HT1080 (cell line): Measurements from ENCODE around the gene SERINC1. TPM values are rescaled to one million over a fixed set of nuclear protein-coding genes. Genes with fewer than 3 reads are reported as not detected.
"Not testable (repeated sequence)": the region's sequence is repeated elsewhere in the genome, so short reads cannot be mapped to it uniquely, and the experiment has no call there.

Experiments used
- DNase-seq: peaks from one replicate; pipeline ENCODE4 v3.0.0-alpha.2; 2015; ENCODE audit warnings: low read depth
- polyA plus RNA-seq, 2 experiments: library from polyadenylated mRNA; depleted of rRNA; stranded (reverse); fragments of >200 nt; gene quantifications; 2 replicates each; pipeline ENCODE4 v1.2.3, GENCODE V29; 2015
- total RNA-seq: library from RNA; depleted of rRNA; stranded (reverse); fragments of >200 nt; shearing (Covaris generic); gene quantifications from 2 replicates; pipeline ENCODE4 v1.2.3, GENCODE V29; 2014; rRNA removed

SERINC1 gene
- 67.0 and 78.5 TPM in 2 replicates for total RNA-seq
- 94.7 and 118 TPM in 2 replicates for polyA plus RNA-seq (2015; cell fraction: cytosol; rRNA removed)
- polyA plus RNA-seq (2015; cell fraction: nucleus; rRNA removed): 193 and 210 TPM in 2 replicates

DNA sequence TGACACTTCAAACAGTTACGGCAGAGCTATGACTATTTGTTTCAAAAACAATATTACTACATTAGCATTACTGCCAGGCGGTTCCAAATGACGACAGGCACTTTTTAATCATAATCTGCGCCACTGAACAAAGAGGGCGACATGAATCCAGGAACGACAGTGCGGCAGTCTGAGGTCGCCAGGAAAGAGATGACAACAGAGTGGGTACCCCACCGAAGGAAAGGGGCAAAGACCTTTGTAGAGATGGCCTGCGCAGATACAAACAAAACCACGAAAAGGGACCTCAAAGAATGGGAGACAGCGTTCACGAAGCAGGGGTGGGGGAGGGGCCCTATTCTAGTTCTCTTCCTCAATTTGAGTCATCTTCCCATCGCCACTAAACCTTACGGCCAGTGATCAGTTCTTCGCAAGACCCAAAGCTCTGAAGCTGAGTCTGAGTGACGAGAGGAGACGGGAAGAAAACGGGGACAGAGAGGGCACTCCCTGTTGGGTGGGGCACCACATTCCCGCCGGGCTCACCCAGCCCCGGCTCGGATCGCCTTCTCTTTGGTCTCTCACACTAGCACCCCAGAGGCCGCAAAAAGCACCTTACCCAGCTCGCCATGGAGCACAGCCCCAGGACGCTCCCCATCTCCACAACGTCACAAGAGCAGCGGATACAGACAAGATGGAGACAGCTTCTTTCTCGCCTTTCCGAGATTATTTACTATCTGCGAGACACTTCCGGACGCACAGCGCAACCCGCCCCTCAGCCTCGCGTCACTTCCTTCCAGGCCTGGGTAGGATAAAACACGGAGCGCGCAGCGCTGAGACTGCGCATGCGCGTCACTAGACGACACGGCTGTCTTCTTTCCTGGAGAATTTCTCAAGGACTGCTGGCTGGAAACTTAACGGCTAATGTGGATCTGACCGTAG lies at the start of gene SERINC1:
Gene SERINC1 (minus strand): TSS at position 701 of the 915 bp plus-strand sequence. CDS start 70 bp downstream, at position 631.
- DNase-seq: peak; percentile 90

DNA sequence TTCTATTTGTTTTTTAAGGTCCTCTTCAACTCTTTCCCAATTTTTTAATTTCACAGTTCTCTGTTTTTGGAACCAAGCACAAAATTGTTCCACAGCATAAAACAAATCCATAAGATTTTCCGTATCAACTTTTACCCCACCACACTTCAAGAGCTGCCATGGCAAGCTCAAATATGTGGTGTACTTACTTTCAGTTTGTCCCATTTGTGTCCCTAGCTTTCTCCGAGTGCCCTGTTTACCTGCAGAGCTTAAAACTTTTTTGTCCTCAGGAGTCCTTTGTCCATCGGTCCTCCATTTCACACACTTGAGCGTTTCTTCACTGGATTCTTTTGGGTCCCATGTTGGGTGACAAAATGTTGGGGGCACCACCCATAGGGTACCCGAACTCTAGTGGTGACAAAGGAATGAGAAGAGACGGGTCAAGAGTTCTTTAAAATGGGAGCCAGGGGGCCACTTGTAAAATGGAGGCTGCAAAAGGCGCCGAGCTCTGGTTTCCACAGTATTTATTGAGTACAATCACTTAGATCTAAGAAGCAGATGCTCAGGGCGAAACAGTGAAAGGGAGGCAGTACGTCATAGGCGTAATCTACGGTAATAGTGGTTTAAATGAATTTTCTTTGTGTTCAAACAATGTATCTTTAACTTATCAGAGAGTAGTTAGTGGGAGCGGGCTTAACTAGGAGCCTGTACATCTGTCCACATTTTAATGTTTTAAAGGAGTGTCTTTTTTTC lies 39.8 kb upstream of the SERINC1 start:
- DNase-seq: no peak

DNA sequence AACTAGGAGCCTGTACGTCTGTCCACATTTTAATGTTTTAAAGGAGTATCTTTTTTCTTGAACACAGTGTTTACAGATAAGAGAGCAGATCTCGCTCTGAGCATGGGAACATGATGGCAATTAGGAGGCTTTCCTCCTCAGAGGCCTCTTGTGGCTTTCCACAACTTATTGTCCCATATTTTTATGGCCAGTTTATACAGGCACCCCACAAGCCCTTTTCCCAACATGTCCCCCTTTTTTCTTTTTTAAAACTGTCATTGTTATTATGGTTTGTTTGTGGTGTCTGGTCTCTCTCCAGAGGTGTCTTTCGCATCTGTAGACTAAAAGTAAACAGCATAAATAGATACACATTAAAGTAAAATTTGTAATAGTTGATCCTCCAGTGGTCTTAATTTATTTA lies 33.6 kb upstream of the SERINC1 start:
- DNase-seq: not testable (repeated sequence)

DNA sequence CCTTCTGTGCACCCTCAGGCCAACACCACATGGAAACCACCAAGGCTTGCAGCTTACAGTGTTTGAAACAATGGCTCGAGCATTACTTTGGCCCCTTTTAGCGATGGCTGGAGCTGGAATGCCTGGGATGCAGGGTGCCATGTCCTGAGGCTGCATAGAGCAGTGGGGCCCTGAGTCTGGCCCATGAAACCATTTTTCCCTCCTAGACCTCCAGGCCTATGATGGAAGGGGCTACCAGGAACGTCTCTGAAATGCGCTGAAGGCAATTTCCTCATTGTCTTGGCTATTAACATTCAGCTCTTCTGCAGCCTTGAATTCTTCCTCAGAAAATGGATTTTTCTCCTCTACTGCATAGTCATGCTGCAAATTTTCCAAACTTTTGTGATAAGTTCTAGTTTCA lies 29.9 kb upstream of the SERINC1 start:
- no peak for DNase-seq

DNA sequence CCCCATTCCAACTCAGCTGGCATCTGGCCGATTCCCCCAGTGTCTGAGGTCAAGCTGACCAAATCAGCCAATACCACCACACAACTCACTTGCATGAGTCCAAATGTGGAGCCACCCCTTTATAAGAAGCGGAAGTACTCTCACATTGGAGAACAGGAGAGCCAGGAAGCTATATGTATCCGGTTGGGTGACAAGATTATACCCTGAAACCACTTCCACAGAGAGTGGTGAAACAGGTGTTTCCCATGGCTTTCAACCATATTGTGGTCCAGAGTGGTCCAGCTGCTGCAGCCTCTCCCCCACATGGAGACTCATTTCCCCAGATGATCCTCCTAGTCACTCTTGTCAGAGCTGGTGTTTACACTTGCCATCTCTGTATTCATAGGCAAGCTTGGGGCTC lies 24.0 kb upstream of the SERINC1 start:
- no peak for DNase-seq

DNA sequence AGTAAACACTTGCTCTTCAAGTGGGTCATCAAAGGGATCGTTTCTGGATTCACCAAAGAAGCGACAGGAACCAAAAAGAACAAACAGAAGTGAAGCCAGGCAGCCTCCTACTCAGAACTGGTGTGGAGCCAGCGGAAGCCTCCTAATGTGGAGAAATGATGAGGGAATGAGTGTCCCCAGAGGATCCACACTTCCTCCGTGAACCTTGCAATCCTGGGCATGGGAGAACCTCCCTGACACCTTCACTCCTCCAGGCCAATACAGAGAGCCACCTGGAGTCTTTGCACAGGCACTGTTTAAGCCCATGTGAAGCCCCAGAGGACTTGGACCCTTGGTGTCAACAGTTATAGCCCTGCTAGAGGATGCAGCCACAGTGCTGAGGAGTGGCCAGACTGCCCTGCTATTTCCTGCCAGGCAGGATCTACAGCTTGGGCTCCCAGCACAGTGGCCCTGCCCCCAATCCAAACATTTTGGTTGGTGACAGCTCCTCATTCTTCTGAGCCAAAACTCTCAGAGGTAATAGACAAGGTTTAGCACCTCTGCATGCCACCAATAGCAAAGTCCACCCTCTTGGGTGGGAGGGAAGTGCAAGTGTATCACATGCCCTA lies 23.2 kb upstream of the SERINC1 start:
- no peak for DNase-seq

DNA sequence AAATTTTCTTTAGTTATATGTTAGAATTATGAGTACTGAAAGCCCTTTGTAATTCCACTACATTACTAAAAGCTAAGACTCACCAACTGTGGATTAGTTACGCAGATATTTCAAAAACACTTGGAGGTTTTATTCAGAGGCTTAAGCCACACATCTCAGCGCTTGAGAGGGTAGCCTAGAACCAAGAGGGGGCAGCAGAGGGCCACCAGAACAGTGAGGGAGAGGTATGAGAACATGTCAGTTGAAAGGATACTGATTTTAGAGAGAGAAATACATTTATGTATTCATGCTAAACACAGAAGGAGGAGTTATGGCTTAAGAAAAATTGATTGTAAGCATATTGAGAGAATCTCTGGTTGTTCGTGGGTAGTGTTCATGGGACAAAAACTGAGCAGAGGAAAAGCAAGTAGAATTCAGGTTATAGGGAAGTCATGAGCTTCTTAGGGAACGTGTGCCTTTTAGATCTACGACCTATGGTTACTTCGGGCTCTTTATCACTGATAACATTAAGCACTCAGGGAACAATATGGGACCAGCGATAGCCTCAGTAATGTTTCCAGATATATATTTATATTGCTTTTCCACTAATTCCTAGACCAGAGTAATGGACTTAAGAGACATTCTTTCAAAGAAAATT lies 20.4 kb upstream of the SERINC1 start:
- peak; percentile 63 for DNase-seq

DNA sequence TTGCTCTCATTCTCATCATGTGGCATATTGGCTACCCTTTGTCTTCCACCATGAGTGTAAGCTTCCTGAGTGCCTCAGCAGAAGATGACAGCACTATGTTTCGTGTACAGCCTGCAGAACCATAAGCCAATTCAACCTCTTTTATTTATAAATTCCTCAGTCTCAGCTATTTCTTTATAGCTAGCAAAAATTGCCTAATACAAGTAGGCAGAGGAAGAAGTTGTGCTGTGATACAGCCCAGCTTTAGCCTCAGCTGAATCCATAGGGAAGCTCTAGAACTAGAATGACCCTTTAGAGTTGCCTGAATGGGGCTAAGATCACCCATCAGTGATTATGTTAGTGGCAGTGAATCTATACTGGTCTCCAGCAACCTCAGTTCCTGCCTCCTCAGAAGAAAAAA lies 19.0 kb upstream of the SERINC1 start:
- DNase-seq: no peak

DNA sequence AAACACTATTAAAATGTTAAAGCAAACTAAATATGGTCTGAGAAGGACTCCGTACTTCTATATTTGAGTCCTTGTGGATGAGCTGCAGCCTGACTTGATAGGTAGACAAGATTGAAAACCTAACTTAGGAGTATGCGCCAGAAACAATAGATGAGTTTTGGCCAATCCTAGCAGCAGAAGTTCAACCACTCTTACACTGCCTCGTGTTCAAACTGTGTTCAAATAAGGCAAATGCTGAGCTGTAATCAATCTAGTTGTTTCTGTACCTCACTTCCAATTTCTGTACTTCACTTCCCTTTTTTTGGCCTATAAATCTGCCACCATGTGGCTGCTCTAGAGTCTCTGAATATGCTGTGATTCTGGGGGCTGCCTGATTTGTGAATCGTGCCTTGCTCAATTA lies 13.2 kb upstream of the SERINC1 start:
- DNase-seq: no peak

DNA sequence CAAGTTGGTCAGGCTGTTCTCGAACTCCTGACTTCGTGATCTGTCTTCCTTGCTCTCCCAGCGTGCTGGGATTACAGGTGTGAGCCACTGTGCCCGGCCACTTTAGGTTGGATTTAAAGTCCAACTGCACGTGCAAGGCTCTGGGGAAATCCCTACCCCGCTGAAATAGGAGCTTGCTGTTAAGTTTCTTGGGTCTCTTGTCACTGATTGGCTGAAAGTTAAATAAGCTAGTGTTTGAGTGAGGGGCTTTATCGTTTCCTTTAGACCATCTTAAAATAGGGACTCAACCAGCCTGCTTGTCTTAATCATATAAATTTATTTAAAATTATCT lies 11.1 kb upstream of the SERINC1 start:
- no peak for DNase-seq

DNA sequence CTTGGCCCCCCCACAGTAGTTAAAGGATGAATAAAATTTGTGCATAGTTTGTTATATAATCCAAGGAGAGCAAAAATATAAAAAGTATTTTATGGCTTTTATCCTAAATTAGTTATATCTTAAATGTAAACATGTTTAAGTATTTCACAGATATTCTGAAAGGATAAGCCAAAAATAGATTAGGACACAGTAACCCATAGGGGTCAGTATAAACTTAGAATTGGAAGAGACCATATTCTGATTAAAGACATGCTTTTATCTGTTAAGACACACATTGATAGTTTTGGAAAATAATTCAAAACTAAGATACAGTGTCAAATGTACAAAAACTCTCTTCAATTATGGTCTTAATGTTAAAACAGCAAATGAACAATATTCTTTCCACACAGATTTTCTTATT lies 4.5 kb upstream of the SERINC1 start:
- no peak for DNase-seq

DNA sequence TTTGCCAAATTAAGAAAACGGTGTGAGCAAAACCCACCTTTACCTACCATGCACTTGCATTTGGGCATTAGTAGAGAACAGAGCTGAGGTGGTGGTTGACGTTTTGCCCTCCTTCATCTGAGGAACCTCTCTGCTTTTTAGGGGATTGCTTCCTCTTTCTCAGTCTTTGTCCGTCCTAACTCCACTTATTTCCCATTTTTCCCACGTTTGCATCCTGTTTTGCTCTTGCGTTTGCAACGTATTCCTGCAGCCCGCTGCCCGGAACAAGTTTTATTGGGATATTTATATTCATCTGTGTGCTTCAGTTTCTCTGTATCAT lies 374 bp upstream of the SERINC1 start:
- DNase-seq: no peak

DNA sequence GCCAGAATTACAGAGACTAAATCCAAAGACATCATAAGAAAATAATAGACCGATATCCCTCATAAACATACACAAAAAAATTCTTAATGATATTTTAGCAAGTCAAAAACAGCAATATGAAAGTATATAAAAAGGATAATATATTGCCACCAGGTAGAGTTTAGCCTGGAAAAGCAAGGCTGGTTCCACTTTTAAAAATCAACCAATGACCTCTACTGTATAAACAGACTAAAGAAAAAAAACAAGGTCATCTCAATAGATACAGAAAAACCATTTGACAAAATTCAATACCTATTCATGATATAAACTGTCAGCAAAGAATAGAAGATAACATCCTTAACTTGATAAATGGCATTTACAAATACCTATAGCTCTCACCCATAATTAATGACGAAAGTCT lies 9.7 kb downstream of the SERINC1 start:
- no peak for DNase-seq

DNA sequence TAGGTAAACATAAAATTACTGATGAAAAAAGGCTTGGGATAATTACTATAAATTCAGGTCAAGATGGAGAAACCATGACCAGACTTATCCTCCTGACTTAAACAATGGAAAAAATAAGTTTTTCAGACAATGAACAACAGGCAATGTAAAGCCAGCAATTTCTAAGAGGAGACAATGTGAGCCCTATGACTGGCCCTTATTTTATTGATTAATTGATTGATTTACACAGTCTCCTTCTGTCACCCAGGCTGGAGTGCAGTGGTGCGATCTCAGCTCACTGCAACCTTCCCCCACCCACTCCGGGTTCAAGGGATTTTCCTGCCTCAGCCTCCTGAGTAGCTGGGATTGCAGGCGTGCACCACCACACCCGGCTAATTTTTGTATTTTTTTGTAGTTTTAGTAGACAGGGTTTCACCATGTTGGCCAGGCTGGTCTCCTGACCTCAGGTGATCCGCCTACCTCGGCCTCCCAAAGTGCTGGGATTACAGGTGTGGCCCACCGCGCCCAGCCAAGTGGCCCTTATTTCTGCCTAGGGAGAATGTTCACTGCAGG lies 11.7 kb downstream of the SERINC1 start:
- DNase-seq: not testable (repeated sequence)

DNA sequence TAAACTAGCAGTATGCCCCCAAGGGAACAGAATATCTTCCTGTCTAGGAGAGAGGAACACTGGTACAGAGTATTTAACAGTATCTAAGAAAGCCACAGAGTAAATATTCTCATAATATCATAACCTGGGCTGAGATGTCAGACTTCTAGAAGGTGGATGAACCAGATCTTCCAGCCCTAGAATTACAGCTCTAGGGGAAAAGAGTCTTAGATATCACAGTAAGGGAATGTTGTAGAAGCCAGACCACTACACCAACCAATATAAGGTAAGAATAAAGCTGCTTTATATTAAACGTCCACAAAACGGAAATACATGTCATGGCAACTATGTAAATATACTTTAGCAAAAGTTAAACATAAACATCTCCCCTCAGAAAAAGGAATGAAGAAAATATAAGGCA lies 12.4 kb downstream of the SERINC1 start:
- no peak for DNase-seq

DNA sequence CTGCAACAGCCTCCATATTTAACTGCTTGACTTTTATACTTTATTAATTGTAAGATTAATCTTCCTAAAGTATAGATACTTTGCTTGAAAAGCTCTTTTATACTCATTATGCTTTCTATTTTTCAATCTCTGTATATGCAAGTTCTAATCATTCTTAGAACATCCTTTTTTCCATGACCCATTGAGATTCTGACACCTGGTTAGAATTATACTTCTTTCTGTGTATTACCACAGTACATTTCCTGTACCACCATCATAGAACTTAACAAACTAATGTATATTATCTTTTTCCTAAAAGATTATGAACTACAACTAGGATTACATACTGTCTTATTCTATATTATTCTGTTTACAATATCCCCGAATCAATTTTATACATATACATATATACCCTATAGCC lies 13.5 kb downstream of the SERINC1 start:
- no peak for DNase-seq

DNA sequence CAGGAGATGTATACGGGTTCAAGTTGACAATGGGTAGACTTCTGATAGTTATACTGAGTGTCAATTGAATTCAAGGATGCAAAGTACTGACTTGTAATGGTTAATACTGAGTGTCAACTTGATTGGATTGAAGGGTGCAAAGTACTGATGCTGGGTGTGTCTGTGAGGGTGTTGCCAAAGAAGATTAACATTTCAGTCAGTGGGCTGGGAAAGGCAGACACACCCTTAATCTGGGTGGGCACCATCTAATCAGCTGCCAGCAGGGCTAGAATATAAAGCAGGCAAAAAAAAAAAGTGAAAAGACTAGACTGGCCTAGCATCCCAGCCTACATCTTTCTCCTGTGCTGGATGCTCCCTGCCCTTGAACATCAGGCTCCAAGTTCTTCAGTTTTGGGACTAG lies 16.5 kb downstream of the SERINC1 start:
- not testable (repeated sequence) for DNase-seq

DNA sequence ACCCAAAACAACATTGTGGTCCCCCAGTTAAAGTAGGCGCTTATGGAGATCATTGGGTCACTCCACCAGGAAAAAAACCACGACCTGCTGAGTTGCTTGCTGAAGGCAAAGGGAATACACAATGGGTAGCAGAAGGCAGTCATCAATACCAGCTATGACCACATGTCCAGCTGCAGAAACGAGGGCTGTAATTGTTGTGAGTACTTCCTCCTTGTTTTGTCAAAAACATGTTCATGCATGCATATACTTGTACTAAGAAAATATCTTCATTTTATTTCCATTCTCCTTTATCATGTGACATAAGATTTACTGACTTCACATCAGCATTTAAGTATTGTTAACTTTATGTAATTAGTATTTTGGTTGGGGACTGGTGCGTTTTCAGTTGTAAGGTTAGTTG lies 16.9 kb downstream of the SERINC1 start:
- no peak for DNase-seq

DNA sequence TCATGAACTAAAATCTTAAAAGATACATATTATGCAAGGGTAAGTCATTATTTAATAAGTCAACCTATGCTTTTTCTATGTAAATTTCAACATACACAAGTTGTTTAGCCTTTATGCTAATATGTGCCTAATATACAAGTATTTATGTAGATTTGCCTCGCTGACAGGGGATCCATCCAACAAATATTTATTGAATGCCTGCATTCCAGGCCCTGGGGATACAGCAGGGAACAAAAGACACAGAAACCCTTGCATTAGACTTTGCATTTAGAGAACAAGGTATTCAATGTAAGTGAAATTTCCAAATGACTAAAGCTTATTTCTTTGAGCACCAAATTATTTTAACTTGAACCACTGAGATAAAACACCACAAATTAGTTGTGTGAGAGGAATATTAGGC lies 19.1 kb downstream of the SERINC1 start:
- no peak for DNase-seq

DNA sequence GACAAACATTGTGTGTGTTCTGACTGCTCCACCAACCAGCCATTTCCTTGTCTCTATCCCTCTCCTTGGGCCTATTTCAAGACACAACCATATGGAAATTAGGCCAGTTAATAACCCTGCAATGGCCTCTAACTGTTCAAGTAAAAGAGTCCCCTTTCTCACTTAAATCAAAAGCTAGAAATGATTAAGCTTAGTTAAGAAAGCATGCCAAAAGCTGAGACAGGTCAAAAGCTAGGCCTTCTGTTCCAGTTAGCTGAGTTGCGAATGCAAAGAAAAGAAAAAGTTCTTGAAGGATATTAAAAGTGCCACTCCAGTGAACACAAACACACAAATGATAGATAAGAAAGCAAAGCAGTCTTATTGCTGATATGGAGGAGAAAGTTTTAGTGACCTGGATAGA lies 22.5 kb downstream of the SERINC1 start:
- no peak for DNase-seq

DNA sequence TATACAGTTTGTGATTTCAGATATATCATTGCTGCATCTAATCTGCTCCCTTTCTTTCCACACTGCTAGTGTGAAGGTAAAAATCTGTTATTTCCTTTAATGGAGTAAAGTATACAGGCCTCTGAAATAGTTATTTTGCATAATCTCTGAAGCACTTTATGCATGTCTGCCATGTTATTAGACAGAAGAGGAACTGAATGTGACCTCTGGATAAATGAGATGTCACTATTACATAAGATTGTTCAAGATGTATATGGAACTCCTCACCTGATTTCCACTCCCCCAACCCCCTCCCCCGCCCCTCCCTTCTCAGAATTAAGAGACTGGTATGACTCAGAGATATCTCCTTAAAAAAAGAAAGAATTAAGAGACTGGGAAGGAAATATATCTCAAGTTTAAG lies 26.3 kb downstream of the SERINC1 start:
- no peak for DNase-seq
